HG03175 (cell line): ENCODE data around the gene NECTIN1.

Experiments used
- ATAC-seq: cut with Tn5 transposase; IDR thresholded peaks from one replicate; pipeline ENCODE4 v1.9.1; 2021; ENCODE audit warnings: mild to moderate bottlenecking, moderate library complexity; ENCODE audit not compliant: unreplicated experiment

The NECTIN1 gene

GRCh38 chr11:119696378-119697222 is 32.4 kb downstream of the NECTIN1 start:
- ATAC-seq, result no peak

- ATAC-seq, result no peak
These were observed 34.7 kb downstream of the NECTIN1 start for GRCh38 chr11:119694334-119694733.

- ATAC-seq, result no peak
These were observed 35.7 kb downstream of the NECTIN1 start for GRCh38 chr11:119693253-119693815.

- ATAC-seq, result no peak
These were observed 36.5 kb downstream of the NECTIN1 start for GRCh38 chr11:119692540-119692820.

GRCh38 chr11:119691701-119692539 is 37.1 kb downstream of the NECTIN1 start:
- no peak for ATAC-seq

GRCh38 chr11:119691020-119691666 is 37.9 kb downstream of the NECTIN1 start:
- peak; percentile 62 for ATAC-seq

GRCh38 chr11:119689302-119689701 is 39.7 kb downstream of the NECTIN1 start:
- no peak for ATAC-seq

DNA sequence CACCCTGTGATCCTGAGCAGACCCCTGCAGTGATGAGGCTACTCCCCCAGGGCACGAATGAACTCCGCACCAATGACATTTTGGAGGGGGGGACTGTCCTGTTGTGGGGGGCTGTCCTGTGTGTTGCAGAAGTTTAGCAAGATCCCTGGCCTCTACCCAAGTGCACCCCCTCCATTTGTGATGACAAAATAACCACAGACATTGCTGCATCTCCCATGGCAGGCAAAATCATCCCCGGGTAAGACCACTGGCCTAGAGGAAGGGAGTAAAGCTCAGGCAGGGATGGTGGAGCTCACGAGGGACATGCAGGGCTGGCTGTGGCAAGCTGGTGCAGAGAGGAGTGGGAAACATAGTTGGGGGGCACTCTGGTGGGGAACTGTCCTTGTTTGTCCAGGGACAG is 40.6 kb downstream of the NECTIN1 start:
- ATAC-seq, result no peak

GRCh38 chr11:119687373-119688046 is 41.5 kb downstream of the NECTIN1 start:
- ATAC-seq, result no peak

GRCh38 chr11:119686177-119686882 is 42.7 kb downstream of the NECTIN1 start:
- no peak for ATAC-seq

- no peak for ATAC-seq
These were observed 43.8 kb downstream of the NECTIN1 start for GRCh38 chr11:119685111-119685746.

GRCh38 chr11:119684361-119685110 is 44.5 kb downstream of the NECTIN1 start:
- ATAC-seq, result no peak

DNA sequence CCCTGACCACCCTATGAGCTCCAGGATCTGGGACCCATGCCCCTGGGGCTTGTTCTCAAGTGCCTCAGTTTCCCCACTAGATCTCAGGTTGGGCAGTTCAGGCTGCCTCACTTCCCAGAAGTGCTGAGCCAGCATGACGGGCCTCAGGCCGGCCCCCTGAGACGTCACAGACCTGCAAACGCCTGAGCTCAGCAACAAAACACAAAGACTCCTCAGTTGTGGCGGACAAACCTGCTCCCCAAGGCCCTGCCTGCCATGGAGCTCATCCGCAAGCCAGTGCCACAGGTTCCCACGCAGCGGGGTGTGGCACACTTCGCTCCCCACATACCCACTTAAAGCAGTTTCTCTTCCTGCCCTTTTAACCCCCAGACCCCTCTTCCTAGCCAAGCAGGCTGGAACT is 45.2 kb downstream of the NECTIN1 start:
- no peak for ATAC-seq

GRCh38 chr11:119681361-119681910 is 47.6 kb downstream of the NECTIN1 start:
- no peak for ATAC-seq

GRCh38 chr11:119680541-119681360 is 48.2 kb downstream of the NECTIN1 start:
- ATAC-seq, result no peak

DNA sequence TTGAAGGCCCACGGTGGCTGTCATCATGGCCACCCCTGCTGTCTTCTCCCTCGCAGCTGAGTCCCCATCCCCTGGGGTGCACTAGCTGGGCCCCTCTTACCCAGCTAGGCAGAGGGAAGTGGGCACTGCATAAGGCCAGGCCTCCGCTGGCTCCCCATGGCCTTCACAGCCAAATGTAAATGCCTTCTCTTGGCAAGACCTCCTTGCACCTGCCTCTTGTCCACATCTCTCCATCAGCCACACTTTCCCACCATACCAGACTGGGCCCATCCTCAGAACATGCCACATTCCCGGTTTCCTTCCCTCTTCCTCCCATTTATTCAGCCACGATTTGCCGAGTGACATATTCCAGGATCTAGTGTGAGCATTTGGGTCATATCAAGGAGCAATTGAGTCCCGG is 49.7 kb downstream of the NECTIN1 start:
- no peak for ATAC-seq

GRCh38 chr11:119678351-119678750 is 50.6 kb downstream of the NECTIN1 start:
- ATAC-seq, result no peak

DNA sequence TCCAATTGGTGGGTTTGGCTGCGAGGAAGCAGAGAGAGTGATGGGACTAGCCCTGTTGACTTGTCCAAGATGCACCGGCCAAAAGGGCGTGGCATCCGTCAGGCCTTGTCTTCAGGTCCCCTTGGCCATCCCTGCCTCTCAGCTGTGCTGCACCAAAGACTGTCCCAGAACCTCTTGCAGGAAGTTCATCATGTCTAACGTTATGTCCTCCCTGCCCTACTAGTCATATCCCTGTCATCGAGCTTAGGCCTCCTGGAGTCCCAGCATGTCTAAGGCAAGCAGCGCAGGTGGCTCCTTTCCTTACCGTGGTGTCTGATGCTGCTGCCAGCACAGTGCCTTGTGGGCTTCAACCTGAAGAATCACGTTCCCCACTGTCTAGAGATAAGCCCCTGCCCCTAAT is 51.2 kb downstream of the NECTIN1 start:
- ATAC-seq, result no peak
